Measurements from ENCODE around the gene CFAP61.
"Not testable (repeated sequence)": the region's sequence is repeated elsewhere in the genome, so short reads cannot be mapped to it uniquely, and the experiment has no call there.

The CFAP61 gene

GRCh38 chr20:20237093-20237959, 185.0 kb downstream of the CFAP61 start:
- peak; percentile 26 for DNase-seq

GRCh38 chr20:20241976-20242375, 189.6 kb downstream of the CFAP61 start:
- no peak for DNase-seq

- not testable (repeated sequence) for DNase-seq
Observed at GRCh38 chr20:20244384-20244783, 192.1 kb downstream of the CFAP61 start.

- DNase-seq: no peak
Observed at GRCh38 chr20:20246996-20247633, 194.8 kb downstream of the CFAP61 start.

GRCh38 chr20:20248620-20249200, 196.4 kb downstream of the CFAP61 start:
- DNase-seq: no peak

GRCh38 chr20:20251317-20251716, 199.0 kb downstream of the CFAP61 start:
- no peak for DNase-seq

- no peak for DNase-seq
Observed at GRCh38 chr20:20251836-20252235, 199.5 kb downstream of the CFAP61 start.

- no peak for DNase-seq
Observed at GRCh38 chr20:20253039-20253743, 200.9 kb downstream of the CFAP61 start.

GRCh38 chr20:20253744-20254330, 201.5 kb downstream of the CFAP61 start:
- no peak for DNase-seq

- no peak for DNase-seq
Observed at GRCh38 chr20:20255099-20255498, 202.8 kb downstream of the CFAP61 start.

- no peak for DNase-seq
Observed at GRCh38 chr20:20259533-20259932, 207.2 kb downstream of the CFAP61 start.

- peak; percentile 58 for DNase-seq
Observed at GRCh38 chr20:20261159-20261558, 208.8 kb downstream of the CFAP61 start.

GRCh38 chr20:20265210-20265609, 212.9 kb downstream of the CFAP61 start:
- no peak for DNase-seq

GRCh38 chr20:20266552-20266951, 214.2 kb downstream of the CFAP61 start:
- no peak for DNase-seq

- no peak for DNase-seq
Observed at GRCh38 chr20:20267685-20268370, 215.5 kb downstream of the CFAP61 start.

- no peak for DNase-seq
Observed at GRCh38 chr20:20271271-20271670, 218.9 kb downstream of the CFAP61 start.

GRCh38 chr20:20272686-20273085, 220.4 kb downstream of the CFAP61 start:
- no peak for DNase-seq

GRCh38 chr20:20273286-20273685, 221.0 kb downstream of the CFAP61 start:
- no peak for DNase-seq

- DNase-seq: no peak
Observed at GRCh38 chr20:20274821-20275220, 222.5 kb downstream of the CFAP61 start.

GRCh38 chr20:20275636-20276035, 223.3 kb downstream of the CFAP61 start:
- DNase-seq: no peak

- no peak for DNase-seq
Observed at GRCh38 chr20:20276811-20277530, 224.6 kb downstream of the CFAP61 start.
